Skeletal muscle tissue (tissue), 4 donors: ENCODE measurements around the gene ETNPPL. TPM values are rescaled to one million over a fixed set of nuclear protein-coding genes. Genes with fewer than 3 reads are reported as not detected.
A peak's percentile ranks its signal among the peaks of the same experiment; 100 is the strongest.

Experiments used
- H3K27ac ChIP-seq: one replicate; pipeline ENCODE4 v1.7.0; 2013; ENCODE audit warnings: mild to moderate bottlenecking, low read depth, low read length, inconsistent platforms
- H3K27me3 ChIP-seq, 3 donors: one replicate each; pipeline ENCODE4 v1.7.0; 2013; ENCODE audit warnings: low read length in 3 of 3; ENCODE audit not compliant: control insufficient read depth in 3 of 3, insufficient read depth in 3 of 3
- H3K36me3 ChIP-seq, 3 donors: one replicate each; pipeline ENCODE4 v1.7.0; 2013; ENCODE audit warnings: low read length in 3 of 3; ENCODE audit not compliant: control insufficient read depth in 3 of 3, insufficient read depth in 3 of 3
- H3K4me1 ChIP-seq, 3 donors: one replicate each; pipeline ENCODE4 v1.7.0; 2013; ENCODE audit warnings: low read length in 3 of 3, mild to moderate bottlenecking in 3 of 3; ENCODE audit not compliant: control insufficient read depth in 3 of 3, insufficient read depth in 3 of 3
- H3K4me3 ChIP-seq, 3 donors: one replicate each; pipeline ENCODE4 v1.7.0; 2013; ENCODE audit warnings: low read length in 3 of 3
- H3K9ac ChIP-seq, 3 donors: one replicate each; pipeline ENCODE4 v1.7.0; 2013; ENCODE audit warnings: low read length in 3 of 3, mild to moderate bottlenecking in 3 of 3, moderate library complexity in 2 of 3, low read depth in 1 of 3
- H3K9me3 ChIP-seq, 3 donors: one replicate each; pipeline ENCODE4 v1.7.0; 2013; ENCODE audit warnings: low read length in 3 of 3; ENCODE audit not compliant: control insufficient read depth in 3 of 3
- total RNA-seq: library from RNA; depleted of rRNA; stranded (reverse); fragments of >200 nt; gene quantifications from one replicate; pipeline ENCODE4 v1.2.3, GENCODE V29; 2014
- donor health status: Osteomylitis.

Gene ETNPPL
- not detected for total RNA-seq

GRCh38 chr4:108762559-108763225 is at the start of gene ETNPPL:
Gene ETNPPL, minus strand, starts transcription at chr4:108763053. Its CDS starts 155 bp downstream, at chr4:108762898.
- H3K4me3 ChIP-seq: peak within 1 kb of the TSS; percentile 75 to 83 (median 77)
- H3K27me3 ChIP-seq: peaks cover 0 to 9% (median 0%) of the 10 kb centered on the region in 3 donors
- no peak within 1 kb of the TSS for H3K27ac ChIP-seq
- no peaks in the 10 kb centered on the region for H3K9me3 ChIP-seq
- H3K36me3 ChIP-seq: no peaks in the 10 kb centered on the region
- H3K9ac ChIP-seq: peak within 1 kb of the TSS; percentile 15 to 74 (median 62)
- H3K4me1 ChIP-seq: peaks cover 0 to 12% (median 8%) of the 10 kb centered on the region in 3 donors

DNA sequence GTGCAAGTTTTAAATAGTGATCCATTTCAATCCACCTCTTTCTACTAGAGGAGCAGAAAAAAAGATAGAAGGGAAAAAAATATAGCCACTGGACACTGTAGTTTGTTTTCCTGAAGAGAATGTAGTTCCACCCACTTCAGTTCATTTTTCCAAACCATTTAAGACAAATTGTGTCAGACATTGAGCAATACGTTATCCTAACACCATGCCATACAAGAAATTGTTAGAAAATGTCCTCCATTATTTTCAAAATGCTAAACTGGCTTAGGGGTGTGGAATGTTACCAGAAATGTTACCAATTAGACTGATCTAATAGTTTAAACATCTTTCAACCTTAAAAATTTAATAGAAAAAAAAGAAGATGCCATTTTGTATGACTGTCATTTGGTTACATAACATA is 48.6 kb upstream of the ETNPPL start:
- Histone ChIP-seq H3K36me3 (no peaks in the 10 kb centered on the region), H3K9ac (no peak overlapping the region), H3K4me1 (no peaks in the 10 kb centered on the region), H3K9me3 (no peaks in the 10 kb centered on the region), H3K27ac (no peak overlapping the region), H3K27me3 (no peaks in the 10 kb centered on the region), H3K4me3 (no peak overlapping the region)

- no peaks in the 10 kb centered on the region for H3K4me1 ChIP-seq
- H3K4me3 ChIP-seq: no peak overlapping the region
- H3K27ac ChIP-seq: no peak overlapping the region
- no peaks in the 10 kb centered on the region for H3K27me3 ChIP-seq
- no peak overlapping the region for H3K9ac ChIP-seq
- no peaks in the 10 kb centered on the region for H3K9me3 ChIP-seq
- H3K36me3 ChIP-seq: no peaks in the 10 kb centered on the region
These were observed 47.2 kb upstream of the ETNPPL start for GRCh38 chr4:108810087-108810486.

DNA sequence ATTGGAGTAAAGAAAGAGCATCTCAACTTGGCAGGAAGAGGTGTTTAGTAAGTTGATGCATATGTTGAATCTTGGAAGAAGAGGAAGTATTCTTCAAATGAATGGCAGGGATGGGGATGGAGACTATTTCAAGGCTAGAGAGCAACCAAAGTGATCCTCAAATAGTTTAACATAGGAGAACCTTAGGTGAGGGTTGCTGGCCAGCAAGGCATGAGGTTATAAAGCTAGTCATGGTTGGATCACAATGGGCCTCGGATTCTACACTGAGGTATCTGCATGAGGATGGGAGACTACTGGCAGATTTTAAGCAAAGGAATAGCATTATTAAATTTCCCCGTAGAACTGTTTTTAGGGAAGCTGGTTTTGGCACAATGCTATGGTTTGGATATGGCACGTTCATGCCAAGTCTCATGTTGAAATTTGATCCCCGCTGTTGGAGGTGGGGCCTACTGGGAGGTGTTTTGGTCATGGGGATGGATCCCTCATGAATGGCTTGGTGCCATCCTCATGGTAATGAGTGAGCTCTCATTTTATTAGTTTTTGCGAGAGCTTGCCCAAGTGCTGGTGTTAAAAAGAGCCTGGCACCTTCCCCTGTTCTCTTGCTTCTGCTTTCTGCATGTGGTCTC is 41.9 kb upstream of the ETNPPL start:
- no peaks in the 10 kb centered on the region for H3K9me3 ChIP-seq
- no peak overlapping the region for H3K9ac ChIP-seq
- H3K4me1 ChIP-seq: no peaks in the 10 kb centered on the region
- H3K4me3 ChIP-seq: no peak overlapping the region
- H3K27ac ChIP-seq: no peak overlapping the region
- no peaks in the 10 kb centered on the region for H3K27me3 ChIP-seq
- no peaks in the 10 kb centered on the region for H3K36me3 ChIP-seq

DNA sequence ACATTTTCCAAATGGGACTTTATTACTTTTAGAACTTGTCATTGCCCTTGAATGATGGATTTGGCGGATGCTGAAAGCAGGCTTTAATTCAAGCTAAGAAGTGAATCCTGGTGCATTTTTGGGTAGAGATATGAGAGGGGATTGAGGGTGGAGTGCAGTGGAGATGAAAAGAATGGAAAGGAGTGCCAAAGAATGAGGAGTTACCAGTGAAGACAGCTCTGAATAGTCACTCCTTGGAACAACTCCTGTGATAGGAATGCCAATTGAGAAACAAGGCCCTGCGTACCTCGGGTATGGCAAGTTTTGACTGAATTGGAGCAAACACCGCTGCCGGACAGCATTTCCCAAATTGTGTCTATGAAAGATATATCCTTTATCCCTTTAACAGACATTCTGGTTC is 36.5 kb upstream of the ETNPPL start:
- Histone ChIP-seq H3K4me1 (peaks cover 0 to 2% (median 0%) of the 10 kb centered on the region in 3 donors), H3K27me3 (no peaks in the 10 kb centered on the region), H3K9me3 (no peaks in the 10 kb centered on the region), H3K36me3 (no peaks in the 10 kb centered on the region), H3K4me3 (no peak overlapping the region), H3K9ac (no peak overlapping the region), H3K27ac (no peak overlapping the region)

DNA sequence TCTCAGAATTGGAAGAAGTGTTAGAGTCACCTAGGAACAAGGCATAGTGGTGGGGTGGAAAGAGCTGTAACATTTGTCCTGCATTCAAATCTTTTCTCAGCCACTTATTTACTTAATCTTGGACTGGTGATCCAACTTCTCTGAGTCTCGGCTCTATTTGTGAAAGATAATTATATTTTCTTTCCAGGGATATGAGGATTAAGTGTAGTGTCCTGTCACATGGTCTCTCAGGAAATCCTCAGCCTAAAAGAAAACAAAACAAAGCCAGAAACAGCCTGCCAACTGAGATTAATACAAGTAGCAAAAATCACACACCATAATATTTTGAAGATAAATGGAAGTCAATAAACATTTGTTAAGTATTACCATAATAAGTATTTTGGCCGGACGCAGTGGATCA is 33.3 kb upstream of the ETNPPL start:
- Histone ChIP-seq H3K36me3 (no peaks in the 10 kb centered on the region), H3K9me3 (no peaks in the 10 kb centered on the region), H3K27ac (no peak overlapping the region), H3K9ac (no peak overlapping the region), H3K4me1 (peaks cover 0 to 3% (median 2%) of the 10 kb centered on the region in 3 donors), H3K27me3 (no peaks in the 10 kb centered on the region), H3K4me3 (no peak overlapping the region)

- H3K9me3 ChIP-seq: no peaks in the 10 kb centered on the region
- H3K27ac ChIP-seq: no peak overlapping the region
These were observed 32.9 kb upstream of the ETNPPL start for GRCh38 chr4:108795733-108796132.

DNA sequence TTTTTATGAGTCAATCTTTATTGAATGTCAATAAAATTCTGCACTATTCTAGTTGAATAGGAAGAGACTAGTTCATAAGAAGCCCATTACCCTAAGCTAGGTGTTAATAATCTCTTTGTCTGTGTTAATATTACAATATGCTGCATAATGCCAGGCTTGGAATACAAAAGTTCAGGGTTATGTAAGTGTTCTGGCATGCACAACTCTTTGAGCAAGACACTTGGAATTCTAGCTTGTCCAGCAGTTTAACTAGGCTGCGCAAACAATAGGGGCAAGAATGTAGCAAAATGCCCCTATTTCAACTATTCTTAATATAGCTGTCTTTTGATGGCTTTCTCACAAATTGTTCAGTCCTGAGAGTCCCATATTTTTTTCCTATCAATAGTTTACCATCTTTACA is 31.3 kb upstream of the ETNPPL start:
- no peaks in the 10 kb centered on the region for H3K9me3 ChIP-seq
- H3K27ac ChIP-seq: no peak overlapping the region
- H3K9ac ChIP-seq: no peak overlapping the region
- peaks cover 0 to 3% (median 2%) of the 10 kb centered on the region in 3 donors for H3K4me1 ChIP-seq
- no peak overlapping the region for H3K4me3 ChIP-seq
- H3K36me3 ChIP-seq: no peaks in the 10 kb centered on the region
- no peaks in the 10 kb centered on the region for H3K27me3 ChIP-seq

More at GRCh38 chr4:108795733-108796132, 32.9 kb upstream of the ETNPPL start:
- Histone ChIP-seq H3K36me3 (no peaks in the 10 kb centered on the region), H3K9ac (no peak overlapping the region), H3K27me3 (no peaks in the 10 kb centered on the region), H3K4me1 (peaks cover 0 to 3% (median 2%) of the 10 kb centered on the region in 3 donors), H3K4me3 (no peak overlapping the region)

DNA sequence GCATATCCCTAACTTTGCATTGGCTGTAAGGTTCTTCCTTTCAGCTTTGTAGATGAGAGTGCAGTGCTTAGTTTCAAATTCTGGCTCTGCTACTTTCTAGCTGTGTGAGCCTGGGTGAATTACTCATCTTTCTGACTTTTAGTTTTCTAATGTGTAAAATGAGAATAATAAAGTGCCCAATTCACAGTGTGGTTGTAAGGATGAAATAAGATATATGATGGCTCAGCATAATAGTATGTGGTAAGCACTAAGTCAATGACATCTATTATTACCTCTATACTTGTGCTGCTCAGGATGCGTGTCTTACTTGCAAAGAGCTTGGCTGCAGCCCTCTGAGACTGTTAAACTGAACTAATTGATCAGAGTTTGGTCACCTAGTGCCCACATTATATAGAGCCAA is 30.6 kb upstream of the ETNPPL start:
- no peaks in the 10 kb centered on the region for H3K27me3 ChIP-seq
- no peak overlapping the region for H3K9ac ChIP-seq
- H3K4me1 ChIP-seq: peaks cover 0 to 3% (median 2%) of the 10 kb centered on the region in 3 donors
- no peaks in the 10 kb centered on the region for H3K9me3 ChIP-seq
- no peak overlapping the region for H3K4me3 ChIP-seq
- H3K36me3 ChIP-seq: no peaks in the 10 kb centered on the region
- H3K27ac ChIP-seq: no peak overlapping the region

DNA sequence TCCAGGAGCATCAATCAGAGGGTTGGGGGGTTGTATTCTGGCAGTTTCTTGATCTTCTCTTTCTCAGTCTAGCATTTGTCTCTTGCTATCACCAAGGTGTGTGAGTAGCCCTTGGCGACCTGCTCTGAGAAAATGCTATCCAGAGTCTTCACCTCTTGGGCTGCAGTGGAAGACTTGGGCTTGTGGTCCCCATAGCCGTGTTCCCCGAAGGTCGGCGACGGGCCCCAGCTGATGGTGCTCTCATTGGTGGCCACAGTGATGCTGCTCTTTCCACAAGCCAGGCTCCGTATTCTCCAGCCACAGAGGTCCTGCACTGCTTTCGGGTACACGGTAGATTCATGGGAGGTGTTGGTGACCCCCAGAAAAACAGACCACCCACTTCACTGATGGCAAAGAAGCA is 25.9 kb upstream of the ETNPPL start:
- Histone ChIP-seq H3K9ac (no peak overlapping the region), H3K27ac (no peak overlapping the region), H3K36me3 (no peaks in the 10 kb centered on the region), H3K4me3 (no peak overlapping the region), H3K9me3 (no peaks in the 10 kb centered on the region), H3K27me3 (no peaks in the 10 kb centered on the region), H3K4me1 (no peaks in the 10 kb centered on the region)
